Uterus (tissue), 2 donors: Measurements from ENCODE around the gene BCOR.

Experiments
- POLR2A ChIP-seq, 2 donors: fragments of 450-650 bp; IDR thresholded peaks; one replicate each; pipeline ENCODE4 v1.6.1; 2016; ENCODE audit warnings: antibody characterized with exemption in 2 of 2, mild to moderate bottlenecking in 1 of 2, moderate library complexity in 1 of 2
- TF ChIP-seq, protein P1 (sequence below), 4 experiments: fragments of 200-600 bp in 2 of 4; fragments of 450-650 bp in 2 of 4; sonication (generic) in 2 of 4; IDR thresholded peaks; one replicate each; pipeline ENCODE4 v1.5.1; 2016 to 2019; ENCODE audit warnings: antibody characterized with exemption in 4 of 4, mild to moderate bottlenecking in 2 of 4, moderate library complexity in 1 of 4

DNA sequence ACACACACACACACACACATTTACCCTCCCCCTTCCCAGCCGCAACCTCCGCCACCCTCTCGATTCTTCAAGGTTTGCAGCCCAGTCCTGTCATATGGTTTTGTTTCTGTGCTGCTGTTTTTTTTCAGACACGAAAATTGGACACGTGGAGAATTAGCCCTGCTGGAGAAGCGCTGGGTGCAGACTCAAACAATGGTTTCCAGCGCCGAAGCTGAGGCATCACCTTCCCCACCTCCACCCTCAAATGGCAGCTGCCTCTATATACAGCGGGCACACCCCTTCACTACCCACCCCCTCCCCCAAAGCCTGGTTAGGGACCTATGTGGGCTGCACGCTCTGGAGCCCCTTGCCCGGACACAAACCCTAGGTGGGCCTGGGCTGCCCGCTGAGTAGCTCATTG lies 87.9 kb downstream of the BCOR start:
- no peak for TF ChIP-seq POLR2A (IDR thresholded peaks at IDR 0.05)
- TF ChIP-seq, protein P1, sequence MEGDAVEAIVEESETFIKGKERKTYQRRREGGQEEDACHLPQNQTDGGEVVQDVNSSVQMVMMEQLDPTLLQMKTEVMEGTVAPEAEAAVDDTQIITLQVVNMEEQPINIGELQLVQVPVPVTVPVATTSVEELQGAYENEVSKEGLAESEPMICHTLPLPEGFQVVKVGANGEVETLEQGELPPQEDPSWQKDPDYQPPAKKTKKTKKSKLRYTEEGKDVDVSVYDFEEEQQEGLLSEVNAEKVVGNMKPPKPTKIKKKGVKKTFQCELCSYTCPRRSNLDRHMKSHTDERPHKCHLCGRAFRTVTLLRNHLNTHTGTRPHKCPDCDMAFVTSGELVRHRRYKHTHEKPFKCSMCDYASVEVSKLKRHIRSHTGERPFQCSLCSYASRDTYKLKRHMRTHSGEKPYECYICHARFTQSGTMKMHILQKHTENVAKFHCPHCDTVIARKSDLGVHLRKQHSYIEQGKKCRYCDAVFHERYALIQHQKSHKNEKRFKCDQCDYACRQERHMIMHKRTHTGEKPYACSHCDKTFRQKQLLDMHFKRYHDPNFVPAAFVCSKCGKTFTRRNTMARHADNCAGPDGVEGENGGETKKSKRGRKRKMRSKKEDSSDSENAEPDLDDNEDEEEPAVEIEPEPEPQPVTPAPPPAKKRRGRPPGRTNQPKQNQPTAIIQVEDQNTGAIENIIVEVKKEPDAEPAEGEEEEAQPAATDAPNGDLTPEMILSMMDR (IDR thresholded peaks at IDR 0.05), result no peak
